Retinal pigment epithelial cell (primary cell): ENCODE measurements around the gene SMAD6.
A peak's percentile ranks its signal among the peaks of the same experiment; 100 is the strongest.

Experiments
- DNase-seq: peaks from one replicate; pipeline ENCODE4 v3.0.0-alpha.2; 2010; ENCODE audit warnings: low read depth
- H3K4me3 ChIP-seq: 2 replicates; pipeline ENCODE4 v1.5.1; 2011; ENCODE audit warnings: mild to moderate bottlenecking, low read length, control low read depth, moderate library complexity
- TF ChIP-seq, protein P1 (sequence below): conservative IDR thresholded peaks from 2 replicates; pipeline ENCODE4 v1.5.1; 2011; ENCODE audit warnings: low read depth, low read length, control low read depth, inconsistent platforms

SMAD6 gene

DNA sequence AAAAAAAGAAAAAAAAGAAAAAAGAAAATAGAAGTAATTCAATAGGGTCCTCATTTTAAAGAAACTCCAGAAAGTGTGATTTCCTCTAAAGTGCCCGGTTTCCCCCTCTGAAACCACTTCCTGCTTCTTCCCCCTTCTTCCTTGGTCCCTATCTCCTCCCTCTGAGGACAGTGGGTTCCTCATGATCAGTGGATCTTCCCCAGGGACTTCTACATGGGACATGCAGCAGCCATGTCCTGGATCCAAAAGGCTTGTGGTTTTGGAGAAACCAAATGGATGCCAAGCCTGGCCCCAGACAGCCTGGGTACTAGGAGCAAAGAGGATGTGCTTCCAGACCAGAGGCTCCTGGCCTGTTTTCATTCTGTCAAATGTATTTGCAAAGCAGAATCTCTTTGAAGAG is 26.6 kb upstream of the SMAD6 start:
- DNase-seq: no peak
- H3K4me3 ChIP-seq: no peak overlapping the region
- TF ChIP-seq, protein P1, sequence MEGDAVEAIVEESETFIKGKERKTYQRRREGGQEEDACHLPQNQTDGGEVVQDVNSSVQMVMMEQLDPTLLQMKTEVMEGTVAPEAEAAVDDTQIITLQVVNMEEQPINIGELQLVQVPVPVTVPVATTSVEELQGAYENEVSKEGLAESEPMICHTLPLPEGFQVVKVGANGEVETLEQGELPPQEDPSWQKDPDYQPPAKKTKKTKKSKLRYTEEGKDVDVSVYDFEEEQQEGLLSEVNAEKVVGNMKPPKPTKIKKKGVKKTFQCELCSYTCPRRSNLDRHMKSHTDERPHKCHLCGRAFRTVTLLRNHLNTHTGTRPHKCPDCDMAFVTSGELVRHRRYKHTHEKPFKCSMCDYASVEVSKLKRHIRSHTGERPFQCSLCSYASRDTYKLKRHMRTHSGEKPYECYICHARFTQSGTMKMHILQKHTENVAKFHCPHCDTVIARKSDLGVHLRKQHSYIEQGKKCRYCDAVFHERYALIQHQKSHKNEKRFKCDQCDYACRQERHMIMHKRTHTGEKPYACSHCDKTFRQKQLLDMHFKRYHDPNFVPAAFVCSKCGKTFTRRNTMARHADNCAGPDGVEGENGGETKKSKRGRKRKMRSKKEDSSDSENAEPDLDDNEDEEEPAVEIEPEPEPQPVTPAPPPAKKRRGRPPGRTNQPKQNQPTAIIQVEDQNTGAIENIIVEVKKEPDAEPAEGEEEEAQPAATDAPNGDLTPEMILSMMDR: no peak

DNA sequence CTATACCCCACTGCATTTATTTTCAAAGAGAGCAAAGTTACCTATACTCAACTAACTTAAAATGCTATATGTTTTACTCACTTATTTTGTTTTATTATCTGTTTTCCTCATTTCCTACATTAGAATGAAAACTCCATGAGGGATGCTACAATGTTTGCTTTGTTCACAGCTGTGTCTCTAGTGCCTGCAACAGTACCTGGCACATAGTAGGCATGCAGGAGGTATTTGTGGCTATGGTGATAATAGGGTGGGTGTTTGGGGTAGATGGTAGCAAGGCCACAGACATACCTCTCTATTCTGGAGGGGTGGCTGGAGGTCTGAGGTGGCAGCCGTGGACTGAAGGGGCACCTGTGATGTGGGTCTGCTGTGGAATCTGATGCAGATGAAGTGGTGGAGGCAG is 24.7 kb upstream of the SMAD6 start:
- H3K4me3 ChIP-seq: no peak overlapping the region
- TF ChIP-seq, protein P1: no peak
- no peak for DNase-seq

DNA sequence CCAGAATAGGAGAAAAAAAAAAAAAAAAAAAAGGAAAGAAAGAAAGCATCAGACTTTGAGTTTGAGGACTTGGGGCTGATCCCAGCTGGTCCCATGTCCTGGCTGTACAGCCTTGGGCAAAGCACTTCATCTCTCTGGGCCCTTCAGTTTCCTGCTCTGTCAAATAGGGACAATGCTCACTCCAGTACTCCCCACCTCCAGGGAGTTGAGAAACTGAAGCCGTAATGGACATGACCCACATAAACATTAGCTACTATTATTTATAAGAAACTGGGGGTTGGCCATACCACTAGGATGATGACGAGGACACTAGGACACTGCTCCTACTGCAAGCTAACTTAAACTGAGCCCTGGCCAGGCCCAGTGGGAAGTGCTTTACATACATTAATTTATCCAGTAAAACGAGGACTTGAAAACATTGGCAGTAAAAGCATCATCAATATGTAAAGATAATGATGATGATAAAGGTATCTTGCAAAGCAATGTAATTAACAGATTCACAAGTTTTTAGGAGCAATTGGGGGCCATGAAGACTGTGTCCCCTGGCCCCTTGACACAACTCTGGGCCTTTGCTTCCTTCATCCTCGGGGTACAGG is 22.9 kb upstream of the SMAD6 start:
- TF ChIP-seq, protein P1: no peak
- DNase-seq: no peak
- H3K4me3 ChIP-seq: no peak overlapping the region

DNA sequence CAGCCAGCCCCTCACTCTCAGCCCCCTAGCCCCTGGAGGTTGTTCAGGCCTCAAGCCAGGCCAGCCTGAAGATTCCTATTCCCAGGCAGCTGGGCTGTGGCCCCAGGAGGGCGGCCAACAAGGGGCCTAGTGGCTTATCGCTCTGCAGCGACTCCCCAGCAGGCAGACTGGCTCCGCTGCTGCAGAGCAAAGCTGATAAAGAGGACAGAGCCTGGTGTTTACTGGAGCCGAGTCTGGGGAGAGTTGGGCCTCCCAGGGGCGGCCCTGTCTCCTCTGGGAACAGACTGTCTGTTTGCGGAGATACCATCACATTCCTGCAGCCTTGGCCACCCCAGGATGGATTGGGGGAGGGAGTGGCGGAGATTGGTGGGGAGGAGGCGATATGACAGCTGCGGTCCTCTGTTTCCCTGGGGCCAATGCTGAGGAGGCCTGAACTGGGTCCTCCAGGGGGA is 22.4 kb upstream of the SMAD6 start:
- H3K4me3 ChIP-seq: no peak overlapping the region
- TF ChIP-seq, protein P1: no peak
- DNase-seq: peak; percentile 19

DNA sequence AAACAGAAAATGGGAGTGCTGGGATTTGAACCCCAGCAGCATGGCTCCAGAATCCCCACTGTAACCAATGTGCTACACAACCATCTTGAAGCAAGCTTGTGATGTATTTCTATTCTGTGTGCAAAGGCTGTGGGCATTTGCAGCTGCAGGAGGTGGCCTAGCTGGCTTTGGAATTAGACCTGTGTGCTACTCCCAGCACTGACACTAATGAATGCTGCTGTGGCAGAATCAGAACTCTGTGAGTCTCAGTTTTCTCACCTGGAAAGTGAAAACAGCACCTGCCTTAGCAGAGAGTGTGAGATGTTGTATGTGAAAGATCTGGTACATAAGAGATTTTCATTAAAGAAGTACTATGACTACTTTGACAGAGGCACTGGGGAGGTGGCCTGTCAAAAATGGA is 21.5 kb upstream of the SMAD6 start:
- TF ChIP-seq, protein P1: no peak
- no peak for DNase-seq
- H3K4me3 ChIP-seq: no peak overlapping the region

DNA sequence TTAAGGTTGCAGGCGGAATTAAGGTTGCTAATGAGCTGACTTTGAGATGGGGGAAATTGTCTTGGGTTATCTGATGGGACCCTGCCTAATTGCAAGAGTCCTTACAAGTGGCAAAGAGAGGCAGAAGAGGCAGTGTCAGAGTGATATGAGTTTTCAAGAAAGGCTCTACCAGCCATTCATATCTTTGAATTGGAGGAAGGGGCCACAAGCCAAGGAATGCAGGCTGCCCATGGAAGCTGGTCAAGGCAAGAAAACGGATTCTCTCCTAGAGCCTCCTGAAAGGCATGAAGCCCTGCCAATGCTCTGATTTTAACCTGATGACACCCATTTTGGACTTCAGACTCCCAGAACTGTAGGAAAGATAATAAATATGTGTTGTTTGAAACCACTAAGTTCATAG is 20.6 kb upstream of the SMAD6 start:
- TF ChIP-seq, protein P1: no peak
- DNase-seq: no peak
- no peak overlapping the region for H3K4me3 ChIP-seq

DNA sequence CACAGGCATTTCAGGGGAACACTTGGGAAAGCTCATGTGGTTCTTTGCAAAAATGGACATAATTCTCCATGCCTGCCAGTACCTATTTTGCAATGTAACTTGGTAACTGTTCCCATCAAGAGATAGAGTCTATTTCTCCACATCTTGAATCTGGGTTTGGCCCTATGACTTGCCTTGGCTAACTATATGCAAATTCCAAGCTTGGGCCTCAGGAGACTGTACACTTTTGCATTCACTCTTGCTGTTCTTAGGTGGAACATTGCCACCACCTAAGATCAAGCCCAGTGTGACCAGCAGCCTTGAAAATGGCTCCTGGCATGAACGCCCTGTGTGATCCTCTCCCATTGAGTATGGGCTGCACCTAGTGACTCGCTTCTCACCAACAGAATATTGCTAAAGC is 19.8 kb upstream of the SMAD6 start:
- TF ChIP-seq, protein P1: no peak
- no peak overlapping the region for H3K4me3 ChIP-seq
- DNase-seq: no peak
